ENCODE data around the gene NSG2.
"Not testable (repeated sequence)": the region's sequence is repeated elsewhere in the genome, so short reads cannot be mapped to it uniquely, and the experiment has no call there.

Gene NSG2

DNA sequence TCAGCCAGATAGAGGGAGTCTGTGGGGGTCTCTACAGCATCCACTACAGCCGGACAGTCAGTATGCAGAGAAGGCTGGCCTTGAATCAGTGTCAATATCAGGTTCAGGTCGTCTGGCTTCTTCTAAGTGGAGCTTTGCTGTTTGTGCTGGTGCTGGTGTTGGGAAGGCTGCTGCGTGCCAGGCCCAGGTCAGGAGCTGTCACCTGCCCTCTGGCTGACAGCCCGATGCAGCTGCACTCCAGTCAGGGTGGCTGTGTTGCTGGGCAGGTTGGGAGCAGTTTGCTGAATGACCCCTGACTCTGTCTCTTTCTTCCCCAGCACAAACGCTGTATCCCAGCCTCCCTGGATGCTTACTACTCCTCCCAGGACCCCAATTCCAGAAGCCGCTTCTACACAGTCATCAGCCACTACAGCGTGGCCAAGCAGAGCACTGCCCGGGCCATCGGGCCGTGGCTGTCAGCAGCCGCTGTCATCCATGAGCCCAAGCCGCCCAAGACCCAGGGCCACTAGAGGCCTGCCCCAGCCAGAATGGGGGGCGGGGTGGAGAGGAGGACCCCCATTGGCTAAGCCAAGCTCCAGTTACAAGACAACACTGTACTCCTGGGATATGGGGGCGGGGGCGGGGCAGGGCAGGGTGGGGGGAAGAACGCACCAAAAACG lies 61.6 kb downstream of the NSG2 start:
- DNase-seq, result no peak

DNA sequence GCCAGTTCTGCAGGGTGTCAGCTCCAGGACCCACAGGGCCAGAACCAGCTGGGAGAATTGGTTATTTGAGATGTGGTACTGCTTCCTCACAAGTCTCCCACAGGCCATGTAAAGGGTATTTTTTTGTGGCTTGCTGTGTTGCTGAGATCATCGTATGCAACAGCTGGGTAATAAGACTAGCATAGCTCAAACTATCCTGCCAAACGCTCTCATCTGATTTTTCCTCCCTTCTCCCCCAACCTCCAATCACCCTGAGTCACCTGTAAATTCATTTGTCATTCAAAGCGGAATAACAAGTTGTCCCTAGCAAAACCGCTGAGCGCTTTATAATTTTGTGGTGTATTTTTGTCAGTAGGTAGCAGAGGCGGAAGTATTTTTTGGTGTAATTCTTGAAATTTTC lies 63.2 kb downstream of the NSG2 start:
- no peak for DNase-seq

- DNase-seq, result no peak
These were observed 64.3 kb downstream of the NSG2 start for GRCh38 chr5:174109698-174110260.

DNA sequence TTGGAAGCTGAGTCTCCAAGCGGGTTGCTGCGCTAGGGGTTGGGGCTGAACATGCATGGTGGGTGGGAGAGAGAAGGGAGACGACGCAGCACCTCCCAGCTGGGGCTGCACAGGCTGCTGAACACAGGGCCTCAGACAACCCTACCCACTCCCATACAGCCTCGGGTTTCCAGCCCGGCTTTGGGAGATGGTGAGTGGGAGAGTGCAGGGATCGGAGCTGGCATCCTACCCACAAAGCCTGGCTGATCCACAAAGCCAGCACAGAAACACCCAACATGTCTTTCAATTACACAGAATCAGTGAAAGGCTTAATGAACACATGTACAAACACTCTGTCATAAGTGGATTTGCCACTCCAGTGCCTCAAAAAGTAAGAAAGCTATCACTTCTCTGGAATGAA lies 64.8 kb downstream of the NSG2 start:
- DNase-seq, result no peak

GRCh38 chr5:174111287-174111973 lies 65.9 kb downstream of the NSG2 start:
- no peak for DNase-seq

- no peak for DNase-seq
These were observed 69.7 kb downstream of the NSG2 start for GRCh38 chr5:174115226-174115625.

DNA sequence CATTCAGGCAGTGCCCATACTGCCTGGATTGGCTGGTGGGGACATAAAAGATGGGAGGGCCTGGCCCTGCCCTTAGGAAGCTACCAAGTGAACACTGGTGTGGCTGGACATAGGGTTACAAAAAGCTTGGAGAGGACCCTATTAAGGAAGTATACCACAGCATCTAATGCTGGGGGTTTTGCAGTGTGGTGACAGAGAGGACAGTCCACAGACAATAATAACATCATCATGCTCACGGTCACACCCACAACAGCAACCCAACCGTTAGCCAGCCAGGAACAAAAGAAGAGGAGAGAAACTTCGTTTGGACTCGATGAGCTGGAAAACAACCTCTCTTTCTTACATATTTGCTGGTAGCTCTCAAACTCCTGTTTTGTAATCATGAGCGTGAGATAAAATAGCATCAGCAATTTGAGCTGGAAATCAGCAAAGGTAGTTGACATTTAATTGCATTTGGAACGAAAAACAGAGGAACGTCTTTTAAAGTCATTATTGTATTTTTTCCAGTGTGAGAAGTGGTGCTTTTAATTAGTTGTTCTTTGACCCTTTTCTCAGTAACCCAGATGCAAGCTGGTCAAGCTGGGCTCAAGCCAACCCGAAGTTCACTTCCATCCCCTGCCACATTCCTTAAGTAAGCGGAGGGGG lies 73.4 kb downstream of the NSG2 start:
- DNase-seq, result no peak

DNA sequence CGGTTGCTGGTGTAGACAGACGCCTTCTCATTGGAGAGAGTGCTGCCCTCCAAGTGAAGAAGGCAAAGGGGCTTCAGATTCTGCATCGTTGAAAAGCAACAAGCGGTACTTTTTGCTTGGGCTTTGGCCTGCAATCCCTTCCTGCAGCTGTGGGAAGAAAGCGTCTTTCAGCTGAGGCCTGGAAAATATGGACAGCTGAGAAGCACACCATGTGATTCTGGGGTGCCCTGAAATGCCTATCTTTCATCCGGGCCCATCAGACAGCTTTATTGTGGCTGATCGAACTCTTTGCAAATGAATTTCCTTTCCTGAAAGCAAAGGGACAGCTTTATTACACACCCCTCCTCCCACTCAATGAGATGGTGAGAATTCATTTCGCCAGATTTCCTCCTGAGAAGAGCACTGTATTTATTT lies 74.0 kb downstream of the NSG2 start:
- DNase-seq, result no peak

GRCh38 chr5:174120401-174121005 lies 75.0 kb downstream of the NSG2 start:
- no peak for DNase-seq

- no peak for DNase-seq
These were observed 89.0 kb downstream of the NSG2 start for GRCh38 chr5:174134545-174134944.

- DNase-seq, result no peak
These were observed 94.1 kb downstream of the NSG2 start for GRCh38 chr5:174139623-174140022.

DNA sequence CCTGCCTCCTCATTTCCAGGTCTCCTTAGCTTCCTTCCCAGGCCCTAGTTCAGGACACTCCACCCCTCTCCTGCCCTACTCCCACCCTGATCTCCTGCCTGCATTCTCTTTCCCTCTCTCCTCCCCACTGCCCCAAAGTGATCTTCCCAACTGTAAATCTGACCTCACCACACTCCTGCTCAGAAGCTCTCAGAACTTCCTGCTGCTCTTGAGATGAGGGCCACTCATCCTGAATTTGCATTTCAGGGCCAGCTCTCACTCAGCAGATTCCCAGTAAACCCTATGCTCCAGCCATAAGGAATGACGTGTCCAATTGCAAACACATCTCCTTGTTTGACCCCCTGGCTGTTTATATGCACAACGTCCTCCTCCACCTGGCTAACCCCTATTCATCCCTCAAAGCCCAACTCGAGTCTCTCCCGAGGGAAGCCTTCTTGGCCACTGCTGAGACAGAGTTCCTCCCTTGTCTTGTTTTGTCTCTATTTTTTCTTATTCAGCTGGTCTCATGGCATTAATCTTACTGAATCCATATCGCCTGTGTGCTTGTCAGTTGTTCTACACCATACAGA lies 95.0 kb downstream of the NSG2 start:
- no peak for DNase-seq

DNA sequence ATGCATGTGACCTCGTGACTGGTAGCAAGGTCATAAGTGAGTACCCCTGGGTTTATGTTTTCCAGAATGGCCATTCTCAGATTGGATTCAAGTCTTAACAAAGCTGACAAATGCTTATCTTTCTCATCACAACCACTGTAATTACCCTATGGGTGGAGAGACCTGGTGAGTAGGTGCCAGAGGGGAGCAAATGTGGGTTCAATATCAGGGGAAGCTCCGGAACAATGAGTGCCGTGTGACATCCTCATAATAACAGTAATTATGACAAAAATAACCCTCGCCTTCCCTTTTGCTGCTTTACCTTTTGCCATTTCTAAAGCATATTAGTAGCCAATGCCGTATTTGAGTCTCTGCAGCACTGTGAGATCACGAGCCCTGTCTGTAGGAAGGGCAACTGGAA lies 95.9 kb downstream of the NSG2 start:
- no peak for DNase-seq

DNA sequence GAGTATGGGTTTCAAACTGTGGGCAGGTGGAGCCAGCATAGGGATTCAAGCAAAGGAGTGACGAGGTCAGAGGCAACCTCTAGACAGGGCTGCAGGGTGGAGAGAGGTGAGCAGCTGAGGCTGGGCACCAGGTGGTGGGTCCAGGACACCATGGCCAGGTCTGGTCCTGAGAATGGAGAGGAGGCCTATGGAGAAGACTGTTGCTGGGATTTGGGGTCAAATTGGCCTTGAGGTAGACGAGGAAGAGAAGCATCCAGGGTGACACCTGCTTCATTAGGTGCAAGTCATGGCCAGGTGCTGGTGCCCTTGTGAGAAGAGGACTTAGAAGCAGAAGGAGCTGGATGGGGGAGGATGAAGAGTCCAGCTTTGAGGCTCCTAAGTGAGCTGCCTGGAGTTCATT lies 99.6 kb downstream of the NSG2 start:
- no peak for DNase-seq

GRCh38 chr5:174145821-174146220 lies 100.3 kb downstream of the NSG2 start:
- DNase-seq, result no peak

- DNase-seq, result no peak
These were observed 101.0 kb downstream of the NSG2 start for GRCh38 chr5:174146556-174146955.

- not testable (repeated sequence) for DNase-seq
These were observed 101.5 kb downstream of the NSG2 start for GRCh38 chr5:174147012-174147411.

DNA sequence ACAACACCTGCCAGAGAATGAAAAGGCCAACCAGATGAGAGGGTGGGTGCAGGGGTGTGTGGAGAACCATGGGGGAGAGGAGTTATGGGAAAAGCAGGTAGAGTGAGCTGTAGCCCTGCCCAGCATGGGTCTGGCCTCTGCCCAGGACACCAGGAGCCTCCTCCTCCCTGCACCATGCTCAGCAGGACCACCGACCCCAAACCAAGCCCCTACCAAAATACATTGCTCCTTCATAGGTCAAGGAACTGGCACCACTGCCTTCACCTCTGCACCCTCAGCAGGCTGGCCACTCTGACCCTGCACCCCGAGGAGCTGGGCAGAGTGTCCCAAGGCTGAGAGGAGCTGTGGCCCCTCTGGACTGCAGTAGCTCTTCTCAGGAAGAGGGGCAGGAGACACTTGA lies 102.0 kb downstream of the NSG2 start:
- no peak for DNase-seq

DNA sequence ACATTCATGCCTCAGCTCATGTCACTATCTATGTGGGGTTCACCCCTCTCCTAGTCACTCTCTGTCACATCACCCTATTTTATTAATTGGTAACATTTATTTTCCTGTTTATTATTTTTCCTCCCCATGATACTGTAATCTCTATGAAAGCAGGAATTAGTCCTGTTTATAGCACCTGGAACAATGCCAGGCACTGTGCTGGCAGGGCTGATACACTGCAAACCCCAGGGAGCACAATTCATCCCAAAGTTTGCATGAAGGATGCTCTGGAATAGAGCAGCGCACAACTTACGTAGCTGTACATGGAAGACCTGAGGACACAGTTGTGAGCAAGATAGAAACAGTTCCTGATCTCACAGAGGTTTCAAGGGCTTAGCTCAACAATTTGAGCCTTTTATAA lies 103.2 kb downstream of the NSG2 start:
- no peak for DNase-seq

- DNase-seq, result no peak
These were observed 103.9 kb downstream of the NSG2 start for GRCh38 chr5:174149426-174149825.

DNA sequence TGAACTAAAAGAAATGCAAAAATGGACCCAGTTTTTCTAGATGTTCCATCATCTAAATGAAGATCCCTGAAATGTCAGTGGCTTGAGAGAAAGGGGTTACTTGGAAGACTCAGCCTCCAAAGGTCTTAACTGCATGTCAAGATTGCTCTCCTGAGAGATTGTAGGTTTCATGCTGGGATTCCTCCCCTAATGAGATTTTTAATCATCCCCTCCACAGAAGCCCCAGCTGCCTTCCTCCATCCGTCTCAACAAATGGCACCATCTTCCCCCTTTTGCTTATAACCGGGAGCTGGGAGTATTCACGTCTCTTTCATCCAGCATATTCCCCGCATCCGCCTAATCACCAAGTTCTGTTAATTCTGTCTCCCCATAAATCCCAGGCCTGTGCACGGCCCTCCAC lies 104.5 kb downstream of the NSG2 start:
- no peak for DNase-seq

DNA sequence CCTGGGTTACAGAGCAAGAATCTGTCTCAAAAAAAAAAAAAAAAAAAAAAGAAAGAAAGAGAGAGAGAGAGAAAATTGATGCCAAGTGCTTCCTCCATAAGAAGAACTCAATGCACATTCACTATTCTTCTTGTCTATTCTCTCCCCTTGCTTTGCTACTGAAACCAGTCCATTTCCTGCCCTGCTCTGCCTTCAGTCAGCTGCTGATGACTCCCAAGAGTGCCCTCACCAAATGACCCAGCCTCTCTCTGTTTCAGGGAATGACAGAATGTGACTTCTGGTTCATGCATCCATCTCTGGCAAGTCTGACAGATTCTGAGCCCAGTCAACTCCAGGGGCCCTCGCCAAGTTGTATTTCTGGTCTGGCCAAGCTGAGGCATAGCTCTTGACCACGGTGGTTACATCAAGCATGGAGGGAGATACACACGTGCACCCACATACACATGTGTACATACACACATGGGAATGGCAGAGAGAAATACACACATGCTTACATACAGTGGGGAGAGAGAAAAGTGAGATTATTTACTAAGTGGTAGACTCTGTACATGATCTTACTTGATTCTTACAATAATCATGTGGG lies 106.2 kb downstream of the NSG2 start:
- no peak for DNase-seq

DNA sequence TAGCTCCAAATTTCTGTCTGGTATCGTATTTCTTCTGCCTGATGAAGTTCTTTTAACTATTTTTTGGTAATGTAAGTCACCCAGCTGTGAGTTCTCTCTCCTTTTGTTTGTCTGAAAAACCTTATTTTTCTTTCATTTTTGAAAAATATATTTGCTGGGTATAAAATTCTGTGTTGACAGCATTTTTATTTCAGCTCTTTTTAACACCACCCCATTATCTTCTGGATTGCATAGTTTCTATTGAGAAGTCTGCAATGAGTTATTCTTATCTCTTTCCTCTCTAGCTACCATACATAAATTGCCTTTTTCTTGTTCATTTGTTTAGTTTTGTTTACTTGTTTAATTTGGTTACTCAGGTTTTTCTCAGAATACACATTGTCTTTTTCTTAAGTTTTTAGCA lies 109.1 kb downstream of the NSG2 start:
- DNase-seq, result no peak
